ENCODE results near the gene LSAMP.
"Not testable (repeated sequence)": the region's sequence is repeated elsewhere in the genome, so short reads cannot be mapped to it uniquely, and the experiment has no call there.

GRCh38 chr3:115844729-115845128 lies 600.6 kb downstream of the LSAMP start:
- not testable (repeated sequence) for TF ChIP-seq EZH2phosphoT487 (IDR thresholded peaks at IDR 0.05; ENCODE audit: unreplicated experiment); CTCF (conservative IDR thresholded peaks at IDR 0.05; ENCODE audit: low read depth in 2 of 2); EZH2 (IDR thresholded peaks at IDR 0.05; ENCODE audit: low read depth, unreplicated experiment); POLR2AphosphoS5 (IDR thresholded peaks at IDR 0.05; ENCODE audit: low read depth); ZNF462 (CRISPR knock-in tag; IDR thresholded peaks at IDR 0.05); ETS1 (IDR thresholded peaks at IDR 0.05); CREB1 (CRISPR knock-in tag; IDR thresholded peaks at IDR 0.05; ENCODE audit: low read depth); REST (IDR thresholded peaks at IDR 0.05; ENCODE audit: unreplicated experiment); ZNF114 (CRISPR knock-in tag; IDR thresholded peaks at IDR 0.05); ZNF331 (CRISPR knock-in tag; IDR thresholded peaks at IDR 0.05; ENCODE audit: low read depth); JUNB (IDR thresholded peaks at IDR 0.05; ENCODE audit: unreplicated experiment); STAT1 (IDR thresholded peaks at IDR 0.05; ENCODE audit: unreplicated experiment)
